Measurements from ENCODE around the gene PLEKHH1. TPM values are rescaled to one million over a fixed set of nuclear protein-coding genes. Genes with fewer than 3 reads are reported as not detected.

Gene PLEKHH1
- total and polyA plus RNA-seq, 11 donors, result 2.4 to 9.2 (median 5.2) TPM

- DNase-seq (no peak), ATAC-seq (no peak)
- intact Hi-C loops (cut with DNase I), result loop anchor here in 5 of 10 donors (5.0 kb wide), 1 partner anchor 122 kb away; the partner anchor contains the start of gene RDH12 (in 5 of the 5)
- Histone ChIP-seq H3K36me3 (peaks cover 0 to 8% (median 0%) of the 10 kb centered on the region in 9 donors), H3K4me3 (no peak overlapping the region), H3K4me1 (no peaks in the 10 kb centered on the region), H3K27ac (no peak overlapping the region), H3K9me3 (no peaks in the 10 kb centered on the region), H3K27me3 (no peaks in the 10 kb centered on the region)
- TF ChIP-seq CTCF (IDR thresholded peaks at IDR 0.05), result no peak
- TF ChIP-seq POLR2A (IDR thresholded peaks at IDR 0.05), result no peak
- 83 to 86% (median 85%) methylated on average over 9 to 11 of the region's 11 CpGs for WGBS, 4 donors
Measured at GRCh38 chr14:67580336-67581171, 47.5 kb downstream of the PLEKHH1 start.

GRCh38 chr14:67581643-67582042 is 48.6 kb downstream of the PLEKHH1 start:
- no peak overlapping the region for H3K27ac ChIP-seq
- no peak overlapping the region for H3K4me3 ChIP-seq
- TF ChIP-seq CTCF (IDR thresholded peaks at IDR 0.05), result no peak
- intact Hi-C loops (cut with DNase I), result loop anchor here in 5 of 10 donors (5.0 kb wide), 1 partner anchor 121 kb away; the partner anchor contains the start of gene RDH12 (in 5 of the 5)
- ATAC-seq, result no peak
- H3K36me3 ChIP-seq, result peaks cover 0 to 12% (median 0%) of the 10 kb centered on the region in 9 donors
- H3K4me1 ChIP-seq, result peaks cover 0 to 9% (median 0%) of the 10 kb centered on the region in 12 donors
- no peaks in the 10 kb centered on the region for H3K27me3 ChIP-seq
- DNase-seq, result no peak
- WGBS, 4 donors, result 78 to 88% (median 87%) methylated on average over 1 of the region's 1 CpG
- H3K9me3 ChIP-seq, result no peaks in the 10 kb centered on the region

- DNase-seq (no peak), ATAC-seq (no peak)
- Histone ChIP-seq H3K27ac (no peak overlapping the region), H3K9me3 (no peaks in the 10 kb centered on the region), H3K4me1 (peaks cover 0 to 13% (median 0%) of the 10 kb centered on the region in 12 donors), H3K4me3 (no peak overlapping the region), H3K27me3 (no peaks in the 10 kb centered on the region), H3K36me3 (peaks cover 0 to 12% (median 0%) of the 10 kb centered on the region in 9 donors)
- TF ChIP-seq CTCF (IDR thresholded peaks at IDR 0.05) (no peak), POLR2A (IDR thresholded peaks at IDR 0.05) (no peak)
- intact Hi-C loops (cut with DNase I), result loop anchor here in 5 of 10 donors (5.0 kb wide), 1 partner anchor 120 kb away; the partner anchor contains the start of gene RDH12 (in 5 of the 5)
- 79 to 89% (median 84%) methylated on average over 7 of the region's 7 CpGs for WGBS, 4 donors
Measured at GRCh38 chr14:67582061-67582460, 49.0 kb downstream of the PLEKHH1 start.
